KMS-11 (cell line): ENCODE measurements around the gene SPINDOC.

ENCODE experiments used
- H2AFZ ChIP-seq: fragments of 200-600 bp; sonication (generic); 2 replicates; pipeline ENCODE4 v1.6.1; 2016; ENCODE audit warnings: antibody characterized with exemption, mixed run types, low read depth
- H3K27ac ChIP-seq: fragments of 200-600 bp; sonication (generic); 2 replicates; pipeline ENCODE4 v1.6.1; 2016; ENCODE audit warnings: mild to moderate bottlenecking, mixed run types
- H3K27me3 ChIP-seq: fragments of 200-600 bp; sonication (generic); 2 replicates; pipeline ENCODE4 v1.6.1; 2017; ENCODE audit warnings: mild to moderate bottlenecking, low read depth, mixed run types, moderate library complexity; ENCODE audit not compliant: insufficient read depth
- H3K36me3 ChIP-seq: fragments of 200-600 bp; sonication (generic); 2 replicates; pipeline ENCODE4 v1.6.1; 2017; ENCODE audit warnings: mild to moderate bottlenecking, mixed run types; ENCODE audit not compliant: insufficient read depth
- H3K4me1 ChIP-seq: fragments of 200-600 bp; sonication (generic); 2 replicates; pipeline ENCODE4 v1.6.1; 2016; ENCODE audit warnings: mild to moderate bottlenecking, low read depth, mixed run types; ENCODE audit not compliant: poor library complexity, severe bottlenecking
- H3K4me2 ChIP-seq: fragments of 200-600 bp; sonication (generic); 2 replicates; pipeline ENCODE4 v1.7.0; 2016; ENCODE audit warnings: mild to moderate bottlenecking, mixed run types
- H3K4me3 ChIP-seq: fragments of 200-600 bp; sonication (generic); IDR thresholded peaks from 2 replicates; pipeline ENCODE4 v1.6.1; 2017; ENCODE audit warnings: low read depth, low read length, mixed read lengths; ENCODE audit not compliant: insufficient read depth
- H3K79me2 ChIP-seq: fragments of 200-600 bp; sonication (generic); 2 replicates; pipeline ENCODE4 v1.6.1; 2016; ENCODE audit warnings: low read depth, mixed run types; ENCODE audit not compliant: insufficient read depth
- H3K9ac ChIP-seq: fragments of 200-600 bp; sonication (generic); 2 replicates; pipeline ENCODE4 v1.6.1; 2016; ENCODE audit warnings: mild to moderate bottlenecking, mixed run types
- H4K20me1 ChIP-seq: fragments of 200-600 bp; sonication (generic); 2 replicates; pipeline ENCODE4 v1.6.1; 2016; ENCODE audit warnings: mild to moderate bottlenecking, mixed run types; ENCODE audit not compliant: insufficient read depth
- CTCF ChIP-seq: fragments of 200-600 bp; sonication (generic); conservative IDR thresholded peaks from 2 replicates; pipeline ENCODE4 v1.6.1; 2017; ENCODE audit warnings: low read depth, mild to moderate bottlenecking, antibody characterized with exemption, low read length, moderate library complexity, mixed read lengths

Gene SPINDOC

GRCh38 chr11:63811522-63811921, 1.7 kb upstream of the SPINDOC start:
- no peak for TF ChIP-seq CTCF
- no peak overlapping the region for H3K4me2 ChIP-seq

GRCh38 chr11:63813563-63814382, 517 bp downstream of the SPINDOC start:
- Histone ChIP-seq H3K4me1 (peaks cover 24% of the 10 kb centered on the region), H2AFZ (peak overlapping the region; percentile 61; the same call in 1 of the 2 replicates), H3K36me3 (no peaks in the 10 kb centered on the region), H3K4me3 (no peak overlapping the region), H3K27me3 (no peaks in the 10 kb centered on the region), H3K4me2 (peak overlapping the region; percentile 98), H4K20me1 (peaks cover 11% of the 10 kb centered on the region), H3K9ac (peak overlapping the region; percentile 46; the same call in 1 of the 2 replicates), H3K27ac (no peak overlapping the region), H3K79me2 (peaks cover 42% of the 10 kb centered on the region)
- TF ChIP-seq CTCF = no peak

More at GRCh38 chr11:63811522-63811921, 1.7 kb upstream of the SPINDOC start:
- no peak overlapping the region for H3K9ac ChIP-seq
- no peaks in the 10 kb centered on the region for H3K36me3 ChIP-seq
- H3K79me2 ChIP-seq = peaks cover 30% of the 10 kb centered on the region
- peaks cover 24% of the 10 kb centered on the region for H3K4me1 ChIP-seq
- no peaks in the 10 kb centered on the region for H3K27me3 ChIP-seq
- no peak overlapping the region for H3K4me3 ChIP-seq
- H4K20me1 ChIP-seq = peaks cover 11% of the 10 kb centered on the region
- no peak overlapping the region for H2AFZ ChIP-seq
- no peak overlapping the region for H3K27ac ChIP-seq

- peak overlapping the region; percentile 98 for H3K4me2 ChIP-seq
- no peaks in the 10 kb centered on the region for H3K27me3 ChIP-seq
- peaks cover 11% of the 10 kb centered on the region for H4K20me1 ChIP-seq
- peak overlapping the region; percentile 61; the same call in 1 of the 2 replicates for H2AFZ ChIP-seq
- TF ChIP-seq CTCF = no peak
- H3K36me3 ChIP-seq = no peaks in the 10 kb centered on the region
- H3K27ac ChIP-seq = no peak overlapping the region
- H3K9ac ChIP-seq = peak overlapping the region; percentile 46; the same call in 1 of the 2 replicates
- H3K4me3 ChIP-seq = no peak overlapping the region
- H3K4me1 ChIP-seq = peaks cover 24% of the 10 kb centered on the region
- peaks cover 42% of the 10 kb centered on the region for H3K79me2 ChIP-seq
Measured at GRCh38 chr11:63814383-63814736, 1.1 kb downstream of the SPINDOC start.

- Histone ChIP-seq H3K4me2 (no peak overlapping the region), H2AFZ (no peak overlapping the region), H3K36me3 (no peaks in the 10 kb centered on the region), H3K79me2 (peaks cover 42% of the 10 kb centered on the region), H3K4me3 (no peak overlapping the region), H3K9ac (no peak overlapping the region), H3K4me1 (peaks cover 24% of the 10 kb centered on the region), H3K27ac (no peak overlapping the region), H3K27me3 (no peaks in the 10 kb centered on the region), H4K20me1 (peaks cover 11% of the 10 kb centered on the region)
- no peak for TF ChIP-seq CTCF
Measured at GRCh38 chr11:63816166-63816565, 2.9 kb downstream of the SPINDOC start.
